Transverse colon (tissue), 4 donors: ENCODE data around the gene TGIF1. TPM values are rescaled to one million over a fixed set of nuclear protein-coding genes. Genes with fewer than 3 reads are reported as not detected.

ENCODE experiments used
- DNase-seq: peaks from one replicate; pipeline ENCODE4 v3.0.0-alpha.2; 2019
- H3K27ac ChIP-seq, 4 donors: fragments of 200-600 bp; sonication (generic); 2 replicates each; pipeline ENCODE4 v1.5.1; 2016 to 2018; ENCODE audit warnings: inconsistent platforms in 4 of 4
- H3K27me3 ChIP-seq: fragments of 200-600 bp; sonication (generic); 2 replicates; pipeline ENCODE4 v1.5.1; 2017; ENCODE audit warnings: inconsistent platforms
- H3K36me3 ChIP-seq, 4 donors: fragments of 200-600 bp; sonication (generic); 2 replicates each; pipeline ENCODE4 v1.5.1; 2017 to 2019; ENCODE audit warnings: inconsistent platforms in 4 of 4
- H3K4me1 ChIP-seq, 4 donors: fragments of 200-600 bp; sonication (generic); 2 replicates each; pipeline ENCODE4 v1.5.1; 2017 to 2020; ENCODE audit warnings: inconsistent platforms in 4 of 4
- H3K4me3 ChIP-seq, 4 donors: fragments of 200-600 bp; sonication (generic); 1 replicate in 1 of 4; 2 replicates in 3 of 4; pipeline versions ENCODE4 v1.5.1 to v1.6.1; 2017 to 2019; ENCODE audit warnings: inconsistent platforms in 4 of 4
- H3K9me3 ChIP-seq, 2 donors: fragments of 200-600 bp; sonication (generic); 2 replicates each; pipeline ENCODE4 v1.5.1; 2017 to 2019; ENCODE audit warnings: inconsistent platforms in 2 of 2
- EP300 ChIP-seq: sonication (generic); formaldehyde crosslinking; IDR thresholded peaks from one replicate; pipeline ENCODE4 v1.6.1; 2017; ENCODE audit warnings: antibody characterized with exemption, low read depth
- POLR2A ChIP-seq: fragments of 450-650 bp; IDR thresholded peaks from one replicate; pipeline ENCODE4 v1.6.1; 2016; ENCODE audit warnings: antibody characterized with exemption, mild to moderate bottlenecking, moderate library complexity
- POLR2AphosphoS5 ChIP-seq, 3 donors: sonication (generic); formaldehyde crosslinking; IDR thresholded peaks; one replicate each; pipeline ENCODE4 v1.6.1; 2016; ENCODE audit warnings: antibody characterized with exemption in 3 of 3
- WGBS, 2 donors: methylation state at CpG; one replicate each; pipeline ENCODE4 v1.1.5; 2018; ENCODE audit warnings: low coverage in 1 of 2; 5-methylcytosine and 5-hydroxymethylcytosine counted together
- in situ Hi-C, 4 donors: fragments of 200-750 bp; cut with MboI; loops; one replicate each; pipeline versions ENCODE4 v1.15.0 to v1.15.1; 2017; ENCODE audit warnings: low sequenced_read_pairs in 3 of 4, low pct_ligation_motif_present in 1 of 4, low pct_unique_long_range_greater_than_20kb in 1 of 4
- intact Hi-C: fragments of 100-400 bp; cut with DNase I; formaldehyde crosslinking; loops from one replicate; pipeline ENCODE4 v1.15.1; 2023; ENCODE audit warnings: low total_unique reads
- total RNA-seq, 4 donors: library from RNA; depleted of rRNA; stranded (reverse); fragments of >200 nt; gene quantifications; one replicate each; pipeline ENCODE4 v1.1.0, GENCODE V29; 2016
- TF ChIP-seq, protein P1 (sequence below), 5 experiments: fragments of 200-600 bp in 3 of 5; fragments of 450-650 bp in 2 of 5; sonication (generic) in 3 of 5; IDR thresholded peaks; 1 replicate in 2 of 5; 2 replicates in 3 of 5; pipeline ENCODE4 v1.5.1; 2016 to 2017; ENCODE audit warnings: antibody characterized with exemption in 5 of 5, inconsistent platforms in 3 of 5, mild to moderate bottlenecking in 2 of 5, moderate library complexity in 1 of 5

TGIF1 gene
- total RNA-seq, 4 donors from 2014 or later = 23.2 to 166 (median 53.3) TPM

DNA sequence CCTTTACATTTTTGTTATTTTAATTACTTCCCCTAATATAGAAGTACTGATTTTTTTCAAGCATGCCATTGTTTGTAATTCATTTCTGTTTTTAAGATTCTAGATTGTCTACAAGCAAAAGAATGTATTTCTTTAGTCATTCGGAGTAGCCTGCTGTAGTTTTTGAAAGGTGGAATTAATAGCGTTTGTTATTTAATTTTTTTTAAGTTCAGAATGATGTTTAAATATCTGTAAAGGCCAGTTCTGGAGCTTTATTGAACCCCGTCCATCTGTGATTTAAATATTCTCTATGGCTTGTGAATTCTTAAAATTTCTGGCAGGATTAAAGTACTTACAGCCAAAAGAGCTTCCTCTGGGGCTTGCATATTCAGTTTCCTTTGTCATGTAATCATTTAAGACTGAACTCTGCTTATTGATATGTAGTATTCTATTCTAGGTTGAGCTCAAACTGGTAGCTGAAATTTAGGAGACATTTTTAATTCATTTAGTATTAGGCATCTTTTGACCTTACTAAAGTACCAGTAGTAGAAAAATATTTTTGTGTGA is 5.2 kb downstream of the TGIF1 start:
- H3K4me3 ChIP-seq = peak overlapping the region in 2 of 4 donors; percentile 68 to 87
- DNase-seq = no peak
- H3K27me3 ChIP-seq = no peaks in the 10 kb centered on the region
- intact Hi-C loops (loop anchor here (10.0 kb wide), 1 partner anchor 170 kb away; no protein-coding TSS in a partner anchor), in situ Hi-C loops (loop anchor here (5.0 to 25.0 kb wide), 4 partner anchors 132 to 170 kb away; no protein-coding TSS in a partner anchor)
- H3K36me3 ChIP-seq = peaks cover 0 to 8% (median 0%) of the 10 kb centered on the region in 4 donors
- peaks cover 33 to 65% (median 47%) of the 10 kb centered on the region in 4 donors for H3K4me1 ChIP-seq
- H3K27ac ChIP-seq = peak overlapping the region; percentile 98 to 99 (median 99)
- TF ChIP-seq POLR2A = no peak
- TF ChIP-seq, protein P1, sequence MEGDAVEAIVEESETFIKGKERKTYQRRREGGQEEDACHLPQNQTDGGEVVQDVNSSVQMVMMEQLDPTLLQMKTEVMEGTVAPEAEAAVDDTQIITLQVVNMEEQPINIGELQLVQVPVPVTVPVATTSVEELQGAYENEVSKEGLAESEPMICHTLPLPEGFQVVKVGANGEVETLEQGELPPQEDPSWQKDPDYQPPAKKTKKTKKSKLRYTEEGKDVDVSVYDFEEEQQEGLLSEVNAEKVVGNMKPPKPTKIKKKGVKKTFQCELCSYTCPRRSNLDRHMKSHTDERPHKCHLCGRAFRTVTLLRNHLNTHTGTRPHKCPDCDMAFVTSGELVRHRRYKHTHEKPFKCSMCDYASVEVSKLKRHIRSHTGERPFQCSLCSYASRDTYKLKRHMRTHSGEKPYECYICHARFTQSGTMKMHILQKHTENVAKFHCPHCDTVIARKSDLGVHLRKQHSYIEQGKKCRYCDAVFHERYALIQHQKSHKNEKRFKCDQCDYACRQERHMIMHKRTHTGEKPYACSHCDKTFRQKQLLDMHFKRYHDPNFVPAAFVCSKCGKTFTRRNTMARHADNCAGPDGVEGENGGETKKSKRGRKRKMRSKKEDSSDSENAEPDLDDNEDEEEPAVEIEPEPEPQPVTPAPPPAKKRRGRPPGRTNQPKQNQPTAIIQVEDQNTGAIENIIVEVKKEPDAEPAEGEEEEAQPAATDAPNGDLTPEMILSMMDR (IDR thresholded peaks at IDR 0.05) = no peak
- TF ChIP-seq POLR2AphosphoS5 (IDR thresholded peaks at IDR 0.05) = no peak
- no peak for TF ChIP-seq EP300
- no peaks in the 10 kb centered on the region for H3K9me3 ChIP-seq
- WGBS, 2 donors = 23 to 28% methylated on average over 3 of the region's 3 CpGs

DNA sequence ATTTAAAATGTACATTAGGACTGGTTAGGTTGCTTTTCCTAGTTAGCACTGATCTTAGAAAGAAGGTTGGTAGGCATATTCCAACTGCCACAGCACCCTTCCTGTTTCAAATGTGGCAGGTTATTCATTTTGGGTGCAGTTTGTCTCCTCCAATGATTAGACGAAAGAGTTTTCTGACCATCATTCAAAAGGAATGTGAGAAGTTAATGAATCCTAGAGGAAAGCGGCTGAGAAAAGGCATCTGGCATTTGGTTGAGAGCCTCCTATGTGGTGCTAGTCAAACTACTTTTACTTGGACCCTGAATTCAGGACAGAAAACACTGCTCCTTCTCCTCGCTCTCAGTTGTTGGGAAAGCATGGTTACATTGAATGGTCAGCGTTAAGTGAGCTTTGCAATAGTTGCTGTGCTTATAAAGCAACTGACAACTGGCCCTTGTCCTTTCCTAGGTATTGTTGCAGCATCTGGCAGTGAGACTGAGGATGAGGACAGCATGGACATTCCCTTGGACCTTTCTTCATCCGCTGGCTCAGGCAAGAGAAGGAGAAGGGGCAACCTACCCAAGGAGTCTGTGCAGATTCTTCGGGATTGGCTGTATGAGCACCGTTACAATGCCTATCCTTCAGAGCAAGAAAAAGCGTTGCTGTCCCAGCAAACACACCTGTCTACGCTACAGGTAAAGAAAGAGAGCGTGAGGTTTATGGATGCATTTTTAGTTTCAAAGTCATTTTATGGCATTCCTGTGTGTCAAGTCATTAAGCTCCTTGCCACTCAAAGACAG is 6.1 kb downstream of the TGIF1 start:
- in situ Hi-C loops (loop anchor here (5.0 to 25.0 kb wide), 4 partner anchors 131 to 171 kb away; no protein-coding TSS in a partner anchor), intact Hi-C loops (loop anchor here (10.0 kb wide), 1 partner anchor 171 kb away; no protein-coding TSS in a partner anchor)
- Histone ChIP-seq H3K36me3 (peaks cover 0 to 15% (median 0%) of the 10 kb centered on the region in 4 donors), H3K4me1 (peaks cover 33 to 65% (median 47%) of the 10 kb centered on the region in 4 donors), H3K27ac (peak overlapping the region; percentile 98 to 99 (median 99)), H3K4me3 (peak overlapping the region in 2 of 4 donors; percentile 68 to 87), H3K27me3 (no peaks in the 10 kb centered on the region), H3K9me3 (no peaks in the 10 kb centered on the region)
- peak; percentile 48 for DNase-seq
- TF ChIP-seq, protein P1 (IDR thresholded peaks at IDR 0.05) = no peak
- peak; percentile 55 for TF ChIP-seq POLR2A
- WGBS, 2 donors = 35 to 52% methylated on average over 2 to 10 of the region's 10 CpGs

DNA sequence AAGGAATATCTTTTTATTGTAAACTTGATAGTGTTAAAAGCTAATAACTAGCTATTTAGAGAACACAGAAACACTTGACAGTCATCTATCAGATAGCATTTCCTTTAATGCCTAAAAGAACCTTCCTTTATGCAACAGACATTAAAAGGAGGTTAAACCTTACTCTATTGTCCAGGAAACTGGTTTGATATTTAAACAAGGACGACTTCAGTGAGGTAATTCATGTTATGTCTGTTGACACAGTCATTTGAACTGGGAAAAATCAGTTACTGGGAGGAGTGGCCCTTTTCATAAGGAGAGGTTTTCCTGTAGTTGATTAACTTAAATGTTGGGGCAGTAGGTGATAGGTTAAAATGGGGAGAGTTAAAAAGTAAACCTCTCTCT is 6.7 kb downstream of the TGIF1 start:
- Histone ChIP-seq H3K4me1 (peaks cover 33 to 65% (median 47%) of the 10 kb centered on the region in 4 donors), H3K9me3 (no peaks in the 10 kb centered on the region), H3K4me3 (no peak overlapping the region), H3K27me3 (no peaks in the 10 kb centered on the region), H3K36me3 (peaks cover 0 to 15% (median 0%) of the 10 kb centered on the region in 4 donors), H3K27ac (peak overlapping the region; percentile 98 to 99 (median 99))
- DNase-seq = no peak
- in situ Hi-C loops = loop anchor here (5.0 to 25.0 kb wide), 4 partner anchors 131 to 172 kb away; no protein-coding TSS in a partner anchor
- 17 to 40% methylated on average over 1 of the region's 1 CpG for WGBS, 2 donors
- peak; percentile 29 for TF ChIP-seq POLR2A
- TF ChIP-seq, protein P1 (IDR thresholded peaks at IDR 0.05) = no peak
- peak in 2 of 3 donors; percentile 68 to 71 for TF ChIP-seq POLR2AphosphoS5 (IDR thresholded peaks at IDR 0.05)
- TF ChIP-seq EP300 = peak; percentile 79
- intact Hi-C loops = loop anchor here (10.0 kb wide), 1 partner anchor 172 kb away; no protein-coding TSS in a partner anchor

DNA sequence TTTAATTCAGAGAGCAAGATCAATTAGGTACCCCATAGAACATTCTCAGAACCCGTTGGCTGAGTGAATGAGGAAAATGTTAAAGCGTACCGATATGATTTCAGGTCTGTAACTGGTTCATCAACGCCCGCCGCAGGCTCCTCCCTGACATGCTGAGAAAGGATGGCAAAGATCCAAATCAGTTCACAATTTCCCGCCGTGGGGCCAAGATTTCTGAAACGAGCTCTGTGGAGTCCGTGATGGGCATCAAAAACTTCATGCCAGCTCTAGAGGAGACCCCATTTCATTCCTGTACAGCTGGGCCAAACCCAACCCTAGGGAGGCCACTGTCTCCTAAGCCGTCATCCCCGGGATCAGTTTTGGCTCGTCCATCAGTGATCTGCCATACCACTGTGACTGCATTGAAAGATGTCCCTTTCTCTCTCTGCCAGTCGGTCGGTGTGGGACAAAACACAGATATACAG is 7.3 kb downstream of the TGIF1 start:
- Histone ChIP-seq H3K9me3 (no peaks in the 10 kb centered on the region), H3K27me3 (no peaks in the 10 kb centered on the region), H3K36me3 (peaks cover 0 to 15% (median 0%) of the 10 kb centered on the region in 4 donors), H3K4me3 (peak overlapping the region in 1 of 4 donors; percentile 15), H3K4me1 (peaks cover 33 to 65% (median 47%) of the 10 kb centered on the region in 4 donors), H3K27ac (peak overlapping the region; percentile 98 to 99 (median 99))
- DNase-seq = peak; percentile 57
- in situ Hi-C loops = loop anchor here (5.0 to 25.0 kb wide), 4 partner anchors 130 to 172 kb away; no protein-coding TSS in a partner anchor
- TF ChIP-seq POLR2A (no peak), EP300 (no peak), POLR2AphosphoS5 (IDR thresholded peaks at IDR 0.05) (no peak)
- TF ChIP-seq, protein P1 (IDR thresholded peaks at IDR 0.05) = no peak
- WGBS, 2 donors = 55 to 62% methylated on average over 10 to 15 of the region's 15 CpGs
- intact Hi-C loops = loop anchor here (10.0 kb wide), 1 partner anchor 172 kb away; no protein-coding TSS in a partner anchor
